SKM-1 (cell line): ENCODE data around the gene PTPRD.

Source experiments
- DNase-seq: peaks from one replicate; lab custom pipeline; 2025; ENCODE audit not compliant: unreplicated experiment; lab: John Stamatoyannopoulos, UW

PTPRD gene

GRCh38 chr9:8809741-8810140 lies 1803.1 kb downstream of the PTPRD start:
- no peak for DNase-seq

- DNase-seq = no peak
Measured at GRCh38 chr9:8806150-8806549, 1806.7 kb downstream of the PTPRD start.

- no peak for DNase-seq
Measured at GRCh38 chr9:8804613-8805012, 1808.2 kb downstream of the PTPRD start.

- no peak for DNase-seq
Measured at GRCh38 chr9:8802242-8802641, 1810.6 kb downstream of the PTPRD start.

- no peak for DNase-seq
Measured at GRCh38 chr9:8800196-8800595, 1812.6 kb downstream of the PTPRD start.

GRCh38 chr9:8799615-8800014 lies 1813.2 kb downstream of the PTPRD start:
- DNase-seq = no peak

GRCh38 chr9:8799206-8799605 lies 1813.6 kb downstream of the PTPRD start:
- no peak for DNase-seq

- DNase-seq = no peak
Measured at GRCh38 chr9:8784838-8785237, 1828.0 kb downstream of the PTPRD start.

GRCh38 chr9:8783941-8784340 lies 1828.9 kb downstream of the PTPRD start:
- no peak for DNase-seq

GRCh38 chr9:8782237-8782636 lies 1830.6 kb downstream of the PTPRD start:
- no peak for DNase-seq

- DNase-seq = no peak
Measured at GRCh38 chr9:8781458-8781857, 1831.3 kb downstream of the PTPRD start.

- no peak for DNase-seq
Measured at GRCh38 chr9:8780386-8780785, 1832.4 kb downstream of the PTPRD start.

GRCh38 chr9:8779478-8779877 lies 1833.3 kb downstream of the PTPRD start:
- no peak for DNase-seq

GRCh38 chr9:8778356-8778755 lies 1834.4 kb downstream of the PTPRD start:
- DNase-seq = no peak

GRCh38 chr9:8772302-8772701 lies 1840.5 kb downstream of the PTPRD start:
- DNase-seq = no peak

- DNase-seq = no peak
Measured at GRCh38 chr9:8769153-8769552, 1843.6 kb downstream of the PTPRD start.

GRCh38 chr9:8766096-8766495 lies 1846.7 kb downstream of the PTPRD start:
- no peak for DNase-seq

GRCh38 chr9:8764051-8764450 lies 1848.8 kb downstream of the PTPRD start:
- no peak for DNase-seq

GRCh38 chr9:8762479-8763085 lies 1850.2 kb downstream of the PTPRD start:
- DNase-seq = no peak

- DNase-seq = no peak
Measured at GRCh38 chr9:8760000-8760767, 1852.6 kb downstream of the PTPRD start.

- no peak for DNase-seq
Measured at GRCh38 chr9:8757881-8758280, 1854.9 kb downstream of the PTPRD start.

GRCh38 chr9:8754751-8755150 lies 1858.1 kb downstream of the PTPRD start:
- DNase-seq = no peak

- DNase-seq = no peak
Measured at GRCh38 chr9:8751406-8751930, 1861.3 kb downstream of the PTPRD start.
